WTC11 (cell line): ENCODE data around the gene TOM1L2.

ENCODE experiments used
- JUN ChIP-seq: sonication (generic); formaldehyde crosslinking; IDR thresholded peaks from 2 replicates; pipeline ENCODE4 v1.8.0; 2023; ENCODE audit warnings: mild to moderate bottlenecking, missing genetic modification reagents
- TF ChIP-seq, protein P1 (sequence below): fragments of 200-600 bp; IDR thresholded peaks from 2 replicates; pipeline ENCODE4 v1.8.0; 2022; ENCODE audit warnings: antibody characterized with exemption
- TF ChIP-seq, protein P2 (sequence below): sonication (generic); formaldehyde crosslinking; conservative IDR thresholded peaks from 2 replicates; pipeline ENCODE4 v1.8.1; 2022; ENCODE audit warnings: mild to moderate bottlenecking, missing genetic modification reagents

DNA sequence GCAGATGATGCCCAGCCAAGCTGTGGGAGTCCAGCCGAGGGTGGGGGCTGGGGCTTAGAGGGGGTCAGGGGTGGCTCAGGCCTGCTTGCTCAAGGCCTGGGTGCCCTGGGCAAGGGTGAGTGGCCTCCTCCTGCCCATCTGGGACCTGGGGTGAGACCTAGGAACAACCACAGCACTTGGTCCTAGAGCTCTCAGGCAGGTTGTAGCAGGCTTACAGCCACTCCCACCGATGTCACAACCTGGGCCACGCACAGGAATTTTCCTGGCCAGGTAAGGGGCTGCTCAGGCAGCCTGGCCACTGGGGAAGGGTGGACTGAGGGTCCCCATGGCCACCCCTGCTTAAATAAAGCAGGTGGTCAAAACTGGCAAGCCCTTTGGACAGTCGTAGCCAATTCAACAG lies 129.1 kb downstream of the TOM1L2 start:
- no peak for TF ChIP-seq JUN
- TF ChIP-seq, protein P1, sequence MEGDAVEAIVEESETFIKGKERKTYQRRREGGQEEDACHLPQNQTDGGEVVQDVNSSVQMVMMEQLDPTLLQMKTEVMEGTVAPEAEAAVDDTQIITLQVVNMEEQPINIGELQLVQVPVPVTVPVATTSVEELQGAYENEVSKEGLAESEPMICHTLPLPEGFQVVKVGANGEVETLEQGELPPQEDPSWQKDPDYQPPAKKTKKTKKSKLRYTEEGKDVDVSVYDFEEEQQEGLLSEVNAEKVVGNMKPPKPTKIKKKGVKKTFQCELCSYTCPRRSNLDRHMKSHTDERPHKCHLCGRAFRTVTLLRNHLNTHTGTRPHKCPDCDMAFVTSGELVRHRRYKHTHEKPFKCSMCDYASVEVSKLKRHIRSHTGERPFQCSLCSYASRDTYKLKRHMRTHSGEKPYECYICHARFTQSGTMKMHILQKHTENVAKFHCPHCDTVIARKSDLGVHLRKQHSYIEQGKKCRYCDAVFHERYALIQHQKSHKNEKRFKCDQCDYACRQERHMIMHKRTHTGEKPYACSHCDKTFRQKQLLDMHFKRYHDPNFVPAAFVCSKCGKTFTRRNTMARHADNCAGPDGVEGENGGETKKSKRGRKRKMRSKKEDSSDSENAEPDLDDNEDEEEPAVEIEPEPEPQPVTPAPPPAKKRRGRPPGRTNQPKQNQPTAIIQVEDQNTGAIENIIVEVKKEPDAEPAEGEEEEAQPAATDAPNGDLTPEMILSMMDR, result no peak
- TF ChIP-seq, protein P2, sequence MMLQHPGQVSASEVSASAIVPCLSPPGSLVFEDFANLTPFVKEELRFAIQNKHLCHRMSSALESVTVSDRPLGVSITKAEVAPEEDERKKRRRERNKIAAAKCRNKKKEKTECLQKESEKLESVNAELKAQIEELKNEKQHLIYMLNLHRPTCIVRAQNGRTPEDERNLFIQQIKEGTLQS (CRISPR knock-in tag), result no peak
